NCI-H345 treated with DMSO at 0.1 percent for 48 hours (cell line): ENCODE results near the gene PPFIA1.

Source experiments
- DNase-seq: peaks from one replicate; lab custom pipeline; 2025; ENCODE audit not compliant: unreplicated experiment; lab: John Stamatoyannopoulos, UW

Gene PPFIA1

DNA sequence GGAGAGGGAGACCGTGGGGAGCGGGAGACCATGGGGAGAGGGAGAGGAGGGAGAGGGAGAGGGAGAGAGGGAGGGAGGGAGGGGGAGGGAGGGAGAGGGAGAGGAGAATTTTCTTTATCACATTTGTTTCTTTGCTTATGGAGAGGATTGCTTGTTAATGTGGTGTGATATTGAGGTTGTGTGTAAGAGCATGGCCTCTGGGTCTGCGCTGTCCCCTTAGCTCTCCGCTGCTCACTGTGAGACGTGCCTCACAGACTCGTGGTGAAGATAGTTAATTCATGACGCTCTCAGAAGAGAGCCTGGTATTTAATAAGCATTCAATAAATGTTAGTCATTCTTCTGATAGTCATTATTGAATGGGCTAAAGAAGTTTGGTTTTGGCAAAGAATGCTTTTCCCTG is 26.2 kb downstream of the PPFIA1 start:
- DNase-seq, result no peak

DNA sequence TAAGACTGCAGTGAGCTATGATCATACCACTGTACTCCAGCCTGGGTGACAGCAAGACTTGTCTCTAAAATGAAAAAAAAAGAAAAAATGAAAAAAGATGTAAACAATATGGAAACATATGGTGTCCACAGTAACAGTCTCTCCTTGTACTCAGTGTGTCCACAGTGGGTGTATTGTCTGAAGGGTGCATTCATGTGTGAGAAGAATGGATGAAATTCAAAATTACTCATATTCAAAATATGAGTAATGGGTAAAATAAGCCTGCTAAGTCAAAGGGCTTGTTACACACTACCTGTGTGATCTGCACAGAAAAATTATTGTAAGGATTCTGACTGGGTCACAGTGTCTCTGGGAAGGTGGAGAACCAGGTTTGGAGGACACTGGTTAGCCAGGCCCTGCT is 26.9 kb downstream of the PPFIA1 start:
- no peak for DNase-seq

DNA sequence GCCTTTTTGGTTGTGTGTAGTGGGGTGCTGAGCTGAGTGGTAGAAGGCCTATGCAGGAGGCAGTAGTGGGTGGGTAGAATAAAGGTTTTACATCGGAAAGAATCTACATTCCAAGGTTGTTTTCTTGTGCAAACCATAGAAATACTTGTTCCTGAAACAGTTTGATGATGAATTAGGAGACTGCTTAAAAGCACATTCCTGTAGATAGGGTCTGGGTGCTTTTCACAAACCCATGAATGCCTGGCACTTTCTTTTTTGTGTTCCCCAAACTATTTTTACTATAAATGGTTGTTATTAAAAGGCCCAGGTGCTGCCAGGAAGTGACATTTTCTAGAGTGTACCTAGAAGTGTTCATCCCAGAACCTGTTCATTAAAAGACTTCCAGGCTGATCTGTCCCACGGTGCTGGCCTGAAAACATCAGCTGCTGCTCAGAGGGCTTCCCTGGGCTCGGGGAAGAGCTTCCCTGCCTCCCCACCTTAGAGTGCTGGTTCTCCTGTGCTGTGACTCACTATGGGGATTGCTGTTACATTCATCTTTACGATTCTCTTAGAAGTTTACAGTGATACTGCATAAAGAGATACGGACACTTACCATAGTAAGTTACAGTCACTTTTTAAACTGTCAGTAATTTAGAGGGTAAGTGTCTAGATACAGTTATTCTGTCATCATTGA is 27.9 kb downstream of the PPFIA1 start:
- DNase-seq, result no peak

DNA sequence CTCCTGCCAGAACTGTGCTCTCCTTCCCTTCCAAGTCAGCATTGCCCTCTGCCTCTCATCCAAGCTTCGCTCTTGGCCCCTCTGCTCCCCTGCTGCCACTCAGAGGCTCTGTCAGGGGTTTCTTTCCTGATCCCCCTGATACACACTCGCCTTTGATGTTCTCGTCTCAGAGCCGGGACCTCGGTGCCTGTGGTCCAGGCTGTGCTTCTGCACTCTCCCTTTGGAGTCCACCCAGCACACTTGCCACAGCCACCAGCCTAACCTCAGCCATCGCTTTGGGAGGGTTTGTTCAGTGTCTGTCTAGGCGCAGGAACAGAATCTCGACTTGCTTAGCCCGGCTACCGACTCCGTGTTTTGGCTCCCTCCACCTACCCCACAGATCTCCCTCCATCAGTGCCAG is 29.1 kb downstream of the PPFIA1 start:
- no peak for DNase-seq

DNA sequence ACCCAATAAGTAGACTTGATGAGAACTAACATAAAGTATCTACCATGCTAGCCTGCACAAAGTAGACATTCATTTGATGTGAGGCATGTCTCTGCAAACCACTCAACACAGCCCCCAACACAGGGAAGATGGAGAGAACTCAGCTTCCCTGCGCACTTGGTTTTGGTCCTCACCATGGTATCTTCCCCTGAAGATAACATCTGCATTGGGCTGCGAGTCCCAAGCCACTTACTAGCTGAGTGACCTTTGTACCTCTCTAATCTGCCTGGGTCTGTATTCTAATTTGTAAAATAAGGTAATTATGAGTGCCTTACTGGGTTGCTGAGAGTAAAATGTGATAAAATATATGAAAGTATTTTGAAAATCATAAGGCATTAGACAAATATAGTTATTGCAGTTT is 30.7 kb downstream of the PPFIA1 start:
- no peak for DNase-seq

DNA sequence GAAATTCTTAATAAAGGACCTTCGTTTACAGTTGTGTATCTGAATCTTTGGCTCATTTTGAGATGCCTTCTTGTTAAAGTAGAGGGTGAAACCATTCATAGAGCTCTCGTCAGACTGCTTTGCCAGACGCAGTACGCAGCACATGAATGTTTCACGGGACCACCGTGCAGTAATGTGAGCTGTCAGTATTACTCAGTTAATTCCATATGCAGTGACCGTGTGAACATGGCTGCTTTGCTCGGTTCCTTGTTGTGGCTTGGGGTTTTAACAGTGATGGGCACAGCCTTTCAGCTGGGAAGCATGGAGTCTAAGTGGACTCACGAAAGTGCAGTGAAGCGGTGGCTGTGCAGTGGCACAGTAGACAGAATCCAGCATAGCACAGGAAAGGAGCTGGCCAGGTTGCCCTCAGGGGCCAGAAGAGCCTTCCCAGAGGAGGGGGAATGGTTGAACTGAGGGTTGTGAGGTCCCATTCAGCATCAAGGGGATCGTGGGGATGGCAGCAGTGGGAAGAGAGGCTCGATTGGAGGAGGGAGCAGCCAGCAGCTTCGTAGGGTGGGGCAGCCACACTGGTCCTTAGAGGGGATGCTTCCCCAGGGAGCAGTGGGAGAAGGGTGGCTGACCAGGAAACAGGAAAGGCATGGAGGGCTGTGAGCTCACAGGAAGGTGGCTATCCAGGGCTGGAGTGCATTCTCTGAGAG is 31.4 kb downstream of the PPFIA1 start:
- DNase-seq, result no peak

DNA sequence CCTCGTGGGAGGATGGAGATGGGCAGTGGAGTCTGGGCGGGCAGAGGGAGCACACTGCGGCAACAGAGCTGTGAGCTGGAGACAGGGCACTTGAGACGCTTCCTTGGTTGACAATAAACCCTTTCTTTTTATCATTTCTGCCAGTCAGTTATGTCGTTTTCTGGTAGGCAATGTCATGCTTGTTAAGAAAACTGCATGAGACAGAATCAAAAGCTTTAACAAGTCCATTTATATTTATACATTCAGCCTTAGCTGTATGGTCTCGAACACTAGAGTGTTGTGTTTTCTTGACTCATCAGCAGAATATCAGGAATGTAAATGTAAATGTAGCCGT is 31.9 kb downstream of the PPFIA1 start:
- DNase-seq, result no peak

DNA sequence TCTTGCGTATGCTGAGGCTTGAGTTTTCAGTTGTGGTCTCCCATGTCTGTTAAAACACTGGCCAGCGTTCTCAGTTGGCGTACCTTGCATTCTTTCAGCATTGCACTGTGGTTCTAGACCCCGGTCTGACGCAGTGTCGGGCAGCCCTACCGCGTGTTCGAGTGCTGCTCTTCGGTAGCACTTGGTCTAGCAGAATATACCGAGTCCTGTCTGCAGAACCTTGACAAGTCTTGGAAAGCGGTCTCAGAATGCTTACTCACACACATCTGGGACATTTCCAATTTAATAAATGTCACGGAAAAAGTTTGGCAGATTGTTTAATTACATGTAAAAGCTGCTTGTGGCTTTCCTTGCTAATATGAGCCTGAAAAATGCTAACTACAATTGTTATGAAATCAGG is 32.6 kb downstream of the PPFIA1 start:
- DNase-seq, result no peak

DNA sequence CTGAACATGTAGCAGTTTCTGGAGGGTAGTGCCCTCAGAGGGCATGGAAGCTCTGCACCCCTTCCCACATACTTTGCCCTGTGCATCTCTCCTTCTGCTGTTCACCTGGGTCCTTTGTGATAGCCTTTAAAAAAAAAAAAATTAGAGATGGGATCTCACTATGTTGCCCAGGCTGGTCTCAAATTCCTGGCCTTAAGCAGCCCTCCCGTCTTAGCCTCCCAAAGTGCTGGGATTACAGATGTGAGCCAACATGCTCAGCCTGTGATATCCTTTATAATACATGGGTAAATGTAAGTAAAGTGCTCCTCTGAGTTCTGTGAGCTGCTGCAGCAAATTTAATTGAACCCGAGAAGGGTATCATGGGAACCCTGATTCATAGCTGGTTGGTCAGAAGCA is 33.7 kb downstream of the PPFIA1 start:
- no peak for DNase-seq

DNA sequence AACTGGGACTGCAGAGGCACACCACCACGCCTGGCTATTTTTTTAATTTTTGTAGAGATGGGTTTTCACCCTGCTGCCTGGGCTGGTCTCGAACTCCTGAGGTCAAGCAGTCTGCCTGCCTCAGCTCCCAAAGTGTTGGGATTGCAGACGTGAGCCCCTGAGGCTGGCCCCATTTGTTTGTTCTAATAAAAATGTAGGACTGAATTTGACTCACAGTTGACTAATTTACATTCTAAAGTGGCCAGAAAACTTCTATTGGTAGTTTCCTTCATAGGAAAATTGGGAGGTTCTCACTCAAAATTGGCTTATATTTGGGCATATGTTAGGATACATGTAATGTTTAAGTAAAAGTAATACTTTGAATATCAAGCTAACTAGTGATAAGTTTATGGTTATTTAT is 35.0 kb downstream of the PPFIA1 start:
- DNase-seq, result no peak

DNA sequence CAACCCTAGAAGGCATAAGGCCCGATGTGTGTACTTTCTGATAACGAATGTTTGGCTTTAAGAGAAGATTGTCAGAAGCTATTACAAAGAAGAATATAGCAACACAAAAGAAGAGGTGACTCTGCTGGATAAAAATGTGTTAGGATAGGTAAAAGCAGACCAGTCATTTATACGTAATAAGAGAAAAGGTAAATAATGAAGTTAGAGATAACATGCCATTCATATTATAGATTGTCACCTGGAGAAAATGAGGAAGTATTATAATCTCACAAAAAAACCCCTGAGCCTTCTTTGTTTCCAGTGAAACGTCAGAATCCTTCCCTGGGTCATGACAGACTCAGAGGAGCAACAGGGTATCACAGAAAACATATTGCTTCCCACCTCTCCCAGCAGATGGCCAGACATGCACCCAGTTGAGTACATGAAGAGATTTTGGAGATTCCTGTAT is 36.1 kb downstream of the PPFIA1 start:
- no peak for DNase-seq

DNA sequence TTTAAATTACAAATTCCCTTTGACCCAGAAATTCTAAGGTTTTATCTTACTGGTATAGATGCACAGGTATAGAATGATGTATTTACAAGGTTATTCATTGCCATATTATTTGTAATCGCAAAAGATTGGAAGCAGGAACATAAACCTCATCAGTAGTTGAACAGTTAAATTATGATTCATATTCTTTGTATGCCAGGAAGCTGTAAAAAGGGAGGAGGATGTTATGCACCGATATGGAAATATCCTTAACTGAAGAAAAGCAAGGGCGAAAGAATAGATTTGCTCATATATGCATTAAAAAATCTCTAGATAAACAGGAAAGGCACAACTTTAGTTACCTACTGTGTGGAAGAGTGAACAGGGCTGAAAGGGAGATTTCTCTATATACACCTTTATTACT is 36.7 kb downstream of the PPFIA1 start:
- DNase-seq, result no peak

DNA sequence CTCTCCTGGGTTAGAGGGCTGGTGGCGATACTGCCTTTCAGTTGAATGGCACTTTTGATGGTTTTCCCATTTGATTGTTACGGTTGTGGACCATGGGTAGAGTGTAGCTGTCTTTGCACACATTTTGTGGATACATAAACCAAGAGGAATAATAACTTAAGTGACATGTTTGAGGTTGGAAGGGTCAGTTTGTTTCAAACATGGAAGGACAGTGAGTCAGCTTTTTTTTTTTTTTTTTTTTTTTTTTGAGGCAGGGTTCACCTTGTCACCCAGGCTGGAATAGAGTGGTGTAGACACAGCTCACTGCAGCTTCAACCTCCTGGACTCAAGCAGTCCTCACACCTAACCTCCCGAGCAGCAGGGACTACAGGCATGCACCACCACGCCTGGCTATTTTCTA is 41.1 kb downstream of the PPFIA1 start:
- no peak for DNase-seq

DNA sequence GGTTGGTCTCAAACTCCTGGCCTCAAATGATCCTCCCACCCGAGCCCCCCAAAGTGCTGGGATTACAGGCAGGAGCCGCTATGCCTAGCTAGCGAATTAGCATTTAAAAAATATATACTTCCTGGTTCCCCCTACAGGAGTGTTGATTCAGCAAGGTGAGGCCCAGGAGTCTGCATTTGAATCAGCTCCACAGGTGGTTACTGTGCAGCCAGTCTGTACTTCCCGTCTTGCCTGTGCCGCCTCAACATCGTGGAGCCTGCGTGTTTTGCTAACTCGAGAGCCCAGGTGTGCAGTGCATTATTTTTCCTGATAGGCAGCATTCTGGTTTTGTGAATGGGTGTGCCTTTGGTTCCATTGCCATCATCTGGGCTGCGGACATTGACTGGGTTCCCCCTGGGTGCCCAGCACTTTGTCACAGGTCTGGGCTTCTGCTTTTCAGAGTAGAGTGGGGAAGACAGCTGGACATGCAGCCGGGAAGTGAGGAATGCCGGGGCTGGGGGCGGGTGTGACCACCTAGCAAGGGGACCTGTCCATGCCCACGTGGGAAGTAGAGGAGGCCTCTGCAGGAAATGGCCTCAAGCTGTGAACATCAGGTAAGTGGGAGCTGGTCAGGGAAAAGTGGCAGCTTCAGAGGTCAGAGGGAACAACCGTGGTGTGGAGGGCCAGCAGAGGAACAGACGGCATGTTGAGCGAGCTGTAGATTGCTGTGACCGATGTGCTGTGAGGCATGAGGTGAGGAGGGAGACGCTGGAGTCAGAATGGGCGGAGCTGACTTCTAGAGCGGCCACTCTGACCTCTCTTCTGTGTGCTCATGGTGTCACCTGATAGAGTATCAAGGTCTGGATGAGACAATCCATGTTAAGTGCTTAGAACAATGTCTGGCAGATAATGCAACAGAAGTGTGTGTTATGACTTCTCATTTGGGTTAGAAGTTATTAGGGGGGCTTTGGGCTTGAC is 42.2 kb downstream of the PPFIA1 start:
- DNase-seq, result no peak

DNA sequence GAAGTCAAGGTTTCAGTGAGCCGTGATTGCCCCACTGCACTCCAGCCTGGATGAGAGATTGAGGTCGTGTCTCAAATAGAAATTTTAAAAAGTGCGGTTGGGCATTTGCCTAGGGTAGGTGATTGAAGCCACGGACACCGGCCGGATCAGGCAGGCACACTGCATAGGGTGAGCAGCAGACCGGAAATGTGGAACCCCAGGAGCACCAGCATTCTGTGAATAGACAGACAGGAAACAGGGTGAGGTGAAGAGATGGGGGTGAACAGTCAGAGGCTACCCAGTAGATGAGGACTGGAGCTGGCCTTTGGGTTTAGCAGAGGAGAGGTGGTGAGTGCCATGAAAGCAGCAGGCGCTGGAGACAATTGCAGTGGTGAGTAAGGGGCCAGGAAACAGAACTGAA is 43.5 kb downstream of the PPFIA1 start:
- DNase-seq, result no peak

DNA sequence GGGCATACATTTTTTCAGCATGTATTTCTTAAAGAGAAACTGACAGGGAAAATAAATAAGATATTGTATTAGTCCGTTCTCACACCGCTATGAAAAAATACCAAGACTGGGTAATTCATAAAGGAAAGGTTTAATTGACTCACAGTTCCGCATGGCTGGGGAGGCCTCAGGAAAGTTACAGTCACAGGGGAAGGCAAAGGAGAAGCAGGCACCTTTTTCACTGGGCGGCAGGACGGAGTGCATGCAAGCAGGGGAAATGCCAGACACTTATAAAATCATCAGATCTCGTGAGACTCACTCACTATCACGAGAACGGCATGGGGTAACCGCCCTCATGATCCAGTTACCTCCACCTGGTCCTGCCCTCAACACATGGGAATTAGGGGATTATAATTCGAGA is 44.2 kb downstream of the PPFIA1 start:
- DNase-seq, result no peak

DNA sequence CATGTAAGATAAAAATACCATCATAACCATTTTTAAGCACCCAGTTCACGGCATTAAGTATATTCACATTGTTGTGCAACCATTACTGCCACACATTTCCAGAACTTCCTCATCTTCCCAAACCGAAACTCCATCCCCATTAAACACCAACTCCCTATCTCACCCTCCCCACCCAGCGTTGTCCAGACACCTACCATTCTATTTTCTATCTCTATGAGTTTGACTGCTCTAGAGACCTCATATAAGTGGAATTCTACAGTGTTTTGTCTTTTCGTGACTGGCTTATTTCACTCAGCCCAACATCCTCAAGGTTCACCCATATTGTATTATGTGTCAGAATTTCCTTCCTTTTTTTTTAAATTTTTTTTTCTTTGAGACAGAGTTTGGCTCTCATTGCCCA is 45.2 kb downstream of the PPFIA1 start:
- DNase-seq, result no peak

DNA sequence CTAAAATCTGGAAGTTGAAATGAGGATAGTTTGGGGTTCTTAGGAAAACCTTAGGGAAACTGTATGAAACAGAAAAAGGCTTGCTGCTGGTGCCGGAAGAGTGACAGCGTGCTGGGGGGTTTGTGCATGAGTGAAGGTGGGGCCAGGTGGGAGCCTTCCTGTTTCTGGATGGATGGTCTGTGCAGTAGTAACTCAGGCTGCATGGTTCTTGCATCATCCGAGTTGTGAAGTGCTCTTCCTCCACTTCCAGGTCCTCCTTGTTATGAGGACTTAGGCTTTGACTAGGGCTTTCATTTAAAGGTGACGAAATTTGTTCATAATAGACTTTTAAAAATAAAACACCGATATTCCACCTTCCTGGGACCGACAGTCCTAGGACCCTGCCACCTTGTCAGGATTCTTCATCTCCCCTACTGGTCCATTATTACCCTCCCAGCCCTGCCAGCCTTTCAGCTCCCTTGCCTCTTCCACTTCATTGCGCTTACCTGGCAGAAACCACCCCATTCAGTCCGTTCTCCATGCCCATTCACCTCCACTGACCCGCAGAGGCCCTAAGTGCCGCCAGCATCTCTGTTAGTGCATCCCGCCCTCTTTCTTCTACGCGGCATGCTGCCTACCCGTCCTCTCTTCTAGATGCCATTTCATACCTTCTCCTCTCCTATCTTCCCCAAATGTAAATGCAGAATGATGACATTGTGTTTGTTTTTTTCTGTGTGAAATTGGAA is 47.3 kb downstream of the PPFIA1 start:
- DNase-seq, result no peak

DNA sequence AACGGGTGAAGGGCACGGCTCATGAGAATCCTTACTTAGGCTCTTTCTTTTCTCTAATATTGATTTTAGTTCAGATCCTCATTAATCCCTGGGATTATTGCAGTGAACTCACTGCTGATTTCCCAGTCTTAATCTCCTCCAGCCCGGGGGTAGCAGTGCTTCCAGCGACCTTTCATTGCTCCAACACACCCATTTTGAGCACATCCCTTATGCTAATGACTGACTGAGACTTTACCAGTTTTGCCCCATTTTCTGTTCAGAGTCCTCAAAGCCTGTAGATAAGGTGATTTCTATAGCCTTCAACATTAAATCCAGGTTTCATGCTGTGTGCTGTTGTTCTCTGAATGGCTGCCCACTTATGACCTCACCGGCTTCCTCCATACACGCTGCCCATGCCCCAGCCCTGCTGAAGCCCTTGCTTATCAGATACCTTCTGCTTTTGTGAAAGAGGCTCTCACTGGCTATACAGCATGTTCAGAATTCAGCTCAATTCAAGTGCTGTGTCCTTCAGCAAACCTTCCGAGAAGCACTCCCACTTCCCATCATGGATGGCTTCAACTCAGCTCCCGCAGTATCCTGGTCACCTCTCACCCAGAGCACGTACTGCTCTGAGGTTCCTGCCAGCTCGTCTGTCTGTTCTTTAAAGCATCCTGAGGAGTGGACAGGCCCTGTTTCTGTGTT is 49.0 kb downstream of the PPFIA1 start:
- no peak for DNase-seq

DNA sequence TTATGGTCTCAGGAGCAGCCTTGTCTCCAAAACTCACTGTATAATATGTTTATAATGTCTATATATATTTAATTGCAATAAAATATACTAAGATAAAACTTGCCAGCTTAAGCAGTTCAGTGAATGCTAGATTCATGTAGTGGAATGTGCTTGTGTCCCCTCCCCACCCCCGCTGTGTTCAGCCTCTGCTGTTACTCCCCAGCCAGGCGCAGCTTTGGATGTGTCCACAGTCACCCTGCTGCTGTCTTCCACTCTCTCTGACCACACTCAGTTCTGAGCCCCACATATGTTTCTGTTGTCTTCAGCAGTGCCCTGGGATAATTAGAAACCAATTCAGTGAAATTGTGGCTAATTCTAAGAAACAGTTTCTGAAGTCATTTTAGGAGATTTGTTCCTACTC is 52.2 kb downstream of the PPFIA1 start:
- no peak for DNase-seq

DNA sequence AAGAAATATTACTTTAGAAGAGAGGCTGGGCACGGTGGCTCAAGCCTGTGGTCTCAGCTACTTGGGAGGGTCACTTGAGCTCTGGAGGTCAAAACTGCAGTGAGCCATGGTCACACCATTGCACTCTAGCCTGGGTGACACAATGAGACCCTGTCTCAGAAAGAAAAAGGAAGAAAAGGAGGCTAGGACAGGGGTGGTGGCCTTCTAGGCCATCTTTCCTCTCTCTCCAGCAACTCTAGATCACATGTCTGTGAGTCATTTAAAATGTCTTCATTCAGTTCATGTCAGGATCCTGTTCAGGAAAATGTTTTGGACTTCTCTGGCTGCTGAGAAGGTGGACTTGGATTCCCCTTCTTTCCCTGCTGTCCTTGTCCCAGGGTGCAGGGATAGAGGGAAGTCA is 53.3 kb downstream of the PPFIA1 start:
- no peak for DNase-seq
